DOHH2 (cell line): ENCODE results near the gene AKAP5.

Experiments
- H3F3A ChIP-seq: fragments of 200-600 bp; sonication (generic), shearing (Covaris generic); 2 replicates; pipeline ENCODE4 v1.6.0; 2016; ENCODE audit warnings: antibody characterized with exemption, mild to moderate bottlenecking; ENCODE audit not compliant: control insufficient read depth, insufficient read depth
- H3K27ac ChIP-seq: fragments of 200-600 bp; sonication (generic); 2 replicates; pipeline ENCODE4 v1.5.1; 2014; ENCODE audit warnings: low read depth, mild to moderate bottlenecking, low read length, moderate library complexity
- H3K27me3 ChIP-seq: fragments of 200-600 bp; sonication (generic); 2 replicates; pipeline ENCODE4 v1.6.1; 2014; ENCODE audit warnings: mild to moderate bottlenecking, low read length, mixed read lengths; ENCODE audit not compliant: control insufficient read depth
- H3K36me3 ChIP-seq: fragments of 200-600 bp; sonication (generic); 2 replicates; pipeline ENCODE4 v1.6.1; 2014; ENCODE audit warnings: mild to moderate bottlenecking, low read length, moderate library complexity, mixed read lengths; ENCODE audit not compliant: control insufficient read depth
- H3K4me1 ChIP-seq: fragments of 200-600 bp; sonication (generic); 2 replicates; pipeline ENCODE4 v1.6.1; 2014; ENCODE audit warnings: mild to moderate bottlenecking, low read length, mixed read lengths; ENCODE audit not compliant: control insufficient read depth
- H3K4me2 ChIP-seq: fragments of 200-600 bp; sonication (generic); 2 replicates; pipeline ENCODE4 v1.6.0; 2014; ENCODE audit warnings: mild to moderate bottlenecking, low read length, moderate library complexity
- H3K4me3 ChIP-seq: fragments of 200-600 bp; sonication (generic); 2 replicates; pipeline ENCODE4 v1.5.1; 2014; ENCODE audit warnings: mild to moderate bottlenecking, low read length, mixed read lengths
- H3K79me2 ChIP-seq: fragments of 200-600 bp; sonication (generic); 2 replicates; pipeline ENCODE4 v1.6.1; 2014; ENCODE audit warnings: mild to moderate bottlenecking, low read length, mixed read lengths; ENCODE audit not compliant: control insufficient read depth
- H3K9me2 ChIP-seq: fragments of 200-600 bp; sonication (generic); replicated peaks from 2 replicates; pipeline ENCODE4 v1.6.1; 2014; ENCODE audit warnings: mild to moderate bottlenecking, low read length, mixed read lengths; ENCODE audit not compliant: control insufficient read depth
- H3K9me3 ChIP-seq: fragments of 200-600 bp; sonication (generic); 2 replicates; pipeline ENCODE4 v1.6.1; 2014; ENCODE audit warnings: antibody characterized with exemption, low read length, mixed read lengths; ENCODE audit not compliant: control insufficient read depth, insufficient read depth
- H4K20me1 ChIP-seq: fragments of 200-600 bp; sonication (generic); 2 replicates; pipeline ENCODE4 v1.6.0; 2014; ENCODE audit warnings: low read depth, mild to moderate bottlenecking, antibody characterized with exemption, low read length, moderate library complexity; ENCODE audit not compliant: control insufficient read depth, insufficient read depth
- EZH2phosphoT487 ChIP-seq: fragments of 200-600 bp; sonication (generic); IDR thresholded peaks from 2 replicates; pipeline ENCODE4 v1.6.1; 2017; ENCODE audit warnings: borderline replicate concordance, mild to moderate bottlenecking, antibody characterized with exemption, low read length, moderate library complexity, mixed read lengths
- TF ChIP-seq, protein P1 (sequence below): fragments of 200-600 bp; sonication (generic); IDR thresholded peaks from one replicate; pipeline ENCODE4 v1.5.1; 2014; ENCODE audit warnings: antibody characterized with exemption, mild to moderate bottlenecking, low read depth, low read length; ENCODE audit not compliant: poor library complexity, severe bottlenecking

Gene AKAP5

DNA sequence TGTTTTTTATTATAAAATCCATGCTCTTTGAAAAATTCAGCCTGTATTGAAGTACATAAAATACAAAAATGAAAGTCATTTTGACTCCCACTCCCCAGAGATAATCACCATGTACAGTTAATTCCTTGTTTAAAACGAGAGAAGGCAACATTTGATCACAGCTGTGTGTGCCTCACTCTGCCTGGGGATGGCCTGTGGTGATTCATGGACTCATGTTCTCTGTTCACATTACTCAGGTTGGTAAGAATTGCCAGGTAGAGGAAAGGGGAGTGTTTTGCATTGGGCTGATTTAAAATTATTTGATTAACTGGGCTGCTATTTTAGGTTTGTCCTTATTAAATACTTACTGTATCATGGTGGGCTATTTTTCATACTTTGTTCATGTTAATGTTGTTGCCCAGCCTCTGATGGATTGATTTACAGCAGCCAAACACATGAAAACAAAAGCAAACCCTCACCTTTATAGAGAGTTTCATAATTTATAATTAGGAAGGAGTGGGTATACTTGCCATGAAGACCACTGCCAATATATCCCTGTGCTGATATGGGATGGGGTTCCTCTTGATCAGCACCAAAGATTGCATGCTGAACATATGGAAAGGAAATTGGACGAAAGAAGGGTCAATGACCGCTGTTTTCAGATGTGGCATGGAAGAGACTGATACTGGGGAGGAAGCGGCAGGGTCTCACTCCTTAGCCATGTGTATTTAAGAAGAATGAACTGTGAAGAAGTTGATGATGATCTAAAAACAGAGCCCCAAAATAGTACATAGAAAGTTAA is 42.3 kb downstream of the AKAP5 start:
- no peaks in the 10 kb centered on the region for H3K9me2 ChIP-seq
- peaks cover 88% of the 10 kb centered on the region for H3K79me2 ChIP-seq
- H3K4me1 ChIP-seq = peaks cover 55% of the 10 kb centered on the region
- peak overlapping the region; percentile 87 for H3K4me3 ChIP-seq
- H3K9me3 ChIP-seq = no peaks in the 10 kb centered on the region
- H3K27me3 ChIP-seq = no peaks in the 10 kb centered on the region; the same call in 1 of the 2 replicates
- H3K4me2 ChIP-seq = peak overlapping the region; percentile 90
- peaks cover 23% of the 10 kb centered on the region for H3F3A ChIP-seq
- no peak for TF ChIP-seq EZH2phosphoT487
- TF ChIP-seq, protein P1, sequence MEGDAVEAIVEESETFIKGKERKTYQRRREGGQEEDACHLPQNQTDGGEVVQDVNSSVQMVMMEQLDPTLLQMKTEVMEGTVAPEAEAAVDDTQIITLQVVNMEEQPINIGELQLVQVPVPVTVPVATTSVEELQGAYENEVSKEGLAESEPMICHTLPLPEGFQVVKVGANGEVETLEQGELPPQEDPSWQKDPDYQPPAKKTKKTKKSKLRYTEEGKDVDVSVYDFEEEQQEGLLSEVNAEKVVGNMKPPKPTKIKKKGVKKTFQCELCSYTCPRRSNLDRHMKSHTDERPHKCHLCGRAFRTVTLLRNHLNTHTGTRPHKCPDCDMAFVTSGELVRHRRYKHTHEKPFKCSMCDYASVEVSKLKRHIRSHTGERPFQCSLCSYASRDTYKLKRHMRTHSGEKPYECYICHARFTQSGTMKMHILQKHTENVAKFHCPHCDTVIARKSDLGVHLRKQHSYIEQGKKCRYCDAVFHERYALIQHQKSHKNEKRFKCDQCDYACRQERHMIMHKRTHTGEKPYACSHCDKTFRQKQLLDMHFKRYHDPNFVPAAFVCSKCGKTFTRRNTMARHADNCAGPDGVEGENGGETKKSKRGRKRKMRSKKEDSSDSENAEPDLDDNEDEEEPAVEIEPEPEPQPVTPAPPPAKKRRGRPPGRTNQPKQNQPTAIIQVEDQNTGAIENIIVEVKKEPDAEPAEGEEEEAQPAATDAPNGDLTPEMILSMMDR = no peak
- H3K27ac ChIP-seq = 0 out of 2 replicates have a peak overlapping the region, but pooled peaks have one; percentile 95
- H4K20me1 ChIP-seq = peaks cover 26% of the 10 kb centered on the region
- peaks cover 50% of the 10 kb centered on the region for H3K36me3 ChIP-seq

DNA sequence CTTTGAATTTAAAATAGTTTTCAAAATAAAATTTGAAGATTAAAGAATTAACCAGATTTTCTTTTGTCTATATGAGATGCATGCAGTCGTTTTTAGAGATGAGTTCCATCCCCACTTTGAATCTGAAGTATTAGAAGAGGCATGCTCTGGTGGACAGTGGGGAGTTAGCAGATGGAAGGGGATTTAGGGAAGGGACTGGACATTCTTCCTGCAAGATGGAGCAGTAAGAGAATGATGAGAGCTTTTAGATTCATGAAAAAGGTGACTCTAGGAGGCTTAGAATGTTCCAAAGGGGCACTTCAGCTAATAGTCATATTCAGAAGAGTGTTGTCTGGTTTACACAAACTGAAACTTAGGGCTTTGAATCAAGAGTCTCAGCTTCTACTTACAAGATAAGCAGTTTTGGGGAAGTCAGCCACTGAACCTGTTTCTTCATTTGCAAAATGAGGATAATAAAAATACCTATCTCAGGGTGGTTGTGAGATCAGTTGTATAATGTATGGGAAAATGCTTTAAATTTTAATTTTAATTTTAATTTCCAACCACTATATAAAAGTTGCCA is 43.0 kb downstream of the AKAP5 start:
- H3K36me3 ChIP-seq = peaks cover 50% of the 10 kb centered on the region
- H3K27me3 ChIP-seq = no peaks in the 10 kb centered on the region; the same call in 1 of the 2 replicates
- H3K79me2 ChIP-seq = peaks cover 88% of the 10 kb centered on the region
- H3K4me2 ChIP-seq = peak overlapping the region; percentile 90
- TF ChIP-seq, protein P1 = no peak
- no peak for TF ChIP-seq EZH2phosphoT487
- H4K20me1 ChIP-seq = peaks cover 34% of the 10 kb centered on the region
- peaks cover 18% of the 10 kb centered on the region for H3F3A ChIP-seq
- H3K9me3 ChIP-seq = no peaks in the 10 kb centered on the region
- peak overlapping the region; percentile 87 for H3K4me3 ChIP-seq
- no peaks in the 10 kb centered on the region for H3K9me2 ChIP-seq
- H3K27ac ChIP-seq = peak overlapping the region; percentile 18
- peaks cover 55% of the 10 kb centered on the region for H3K4me1 ChIP-seq

DNA sequence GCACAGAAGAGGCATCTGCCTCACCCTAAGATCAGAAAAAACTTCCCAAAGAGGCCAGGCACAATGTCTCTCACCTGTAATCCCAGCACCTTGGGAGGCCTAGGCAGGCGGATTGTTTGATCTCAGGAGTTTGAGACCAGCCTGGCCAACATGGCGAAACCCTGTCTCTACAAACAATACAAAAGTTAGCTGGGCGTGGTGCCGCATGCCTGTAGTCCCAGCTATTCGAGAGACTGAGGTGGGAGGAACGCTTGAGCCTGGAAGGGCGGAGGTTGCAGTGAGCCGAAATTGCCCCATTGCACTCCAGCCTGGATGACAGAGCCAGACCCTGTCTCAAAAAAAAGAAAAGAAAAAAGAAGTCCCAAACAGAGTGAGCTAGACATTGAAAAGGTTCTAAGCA is 43.7 kb downstream of the AKAP5 start:
- Histone ChIP-seq H3K36me3 (peaks cover 49% of the 10 kb centered on the region), H3F3A (peaks cover 17% of the 10 kb centered on the region), H3K9me3 (no peaks in the 10 kb centered on the region), H3K4me2 (peak overlapping the region; percentile 90), H3K27ac (no peak overlapping the region), H3K4me1 (peaks cover 55% of the 10 kb centered on the region), H3K79me2 (peaks cover 93% of the 10 kb centered on the region), H3K27me3 (no peaks in the 10 kb centered on the region; the same call in 1 of the 2 replicates), H3K4me3 (no peak overlapping the region), H3K9me2 (no peaks in the 10 kb centered on the region), H4K20me1 (peaks cover 37% of the 10 kb centered on the region)
- no peak for TF ChIP-seq EZH2phosphoT487
- TF ChIP-seq, protein P1 = no peak
